Upper lobe of left lung (tissue), 4 donors: Measurements from ENCODE around the gene TYMP.

Experiments
- CTCF ChIP-seq, 6 experiments: fragments of 450-650 bp in 4 of 6; fragments of 200-600 bp in 2 of 6; sonication (generic) in 2 of 6; IDR thresholded peaks; one replicate each; pipeline ENCODE4 v1.5.1; 2016 to 2019; ENCODE audit warnings: antibody characterized with exemption in 6 of 6
- POLR2A ChIP-seq, 4 donors: fragments of 450-650 bp; IDR thresholded peaks; one replicate each; pipeline ENCODE4 v1.5.1; 2016 to 2017; ENCODE audit warnings: antibody characterized with exemption in 4 of 4, mild to moderate bottlenecking in 2 of 4
- POLR2AphosphoS5 ChIP-seq, 2 donors: sonication (generic); formaldehyde crosslinking; IDR thresholded peaks; one replicate each; pipeline ENCODE4 v1.5.1; 2017; ENCODE audit warnings: antibody characterized with exemption in 2 of 2

GRCh38 chr22:50564289-50564688, 34.5 kb upstream of the TYMP start:
- TF ChIP-seq CTCF (IDR thresholded peaks at IDR 0.05) (no peak), POLR2A (IDR thresholded peaks at IDR 0.05) (no peak), POLR2AphosphoS5 (IDR thresholded peaks at IDR 0.05) (no peak)
